Measurements from ENCODE around the gene NR2C2. TPM values are rescaled to one million over a fixed set of nuclear protein-coding genes. Genes with fewer than 3 reads are reported as not detected.
"Not testable (repeated sequence)": the region's sequence is repeated elsewhere in the genome, so short reads cannot be mapped to it uniquely, and the experiment has no call there.

The NR2C2 gene
- total RNA-seq, 8 experiments from 2014 or later: 20.1 to 67.9 (median 32.0) TPM

- no peak overlapping the region for H3K27ac ChIP-seq
- WGBS, 10 experiments: 78 to 100% (median 100%) methylated on average over 1 to 3 of the region's 3 CpGs; no CpG with 5 or more reads in 4 of the 10 experiments
- peak in 1 of 8 experiments; percentile 22 for ATAC-seq (replicated peaks in 6 of 8)
- no peak overlapping the region for H3K4me3 ChIP-seq
- peaks cover 4 to 10% of the 10 kb centered on the region in 2 donors for H3K4me1 ChIP-seq (replicated peaks in 1 of 2)
- in situ Hi-C loops (cut with MboI; ENCODE audit: low pct_unique_long_range_greater_than_20kb in 2 of 9, low sequenced_read_pairs in 9 of 9, unreplicated experiment in 9 of 9): no loop called here
Observed at GRCh38 chr3:14988988-14989394, 41.6 kb downstream of the NR2C2 start.

GRCh38 chr3:14989943-14990779, 42.8 kb downstream of the NR2C2 start:
- in situ Hi-C loops (cut with MboI; ENCODE audit: low pct_unique_long_range_greater_than_20kb in 2 of 9, low sequenced_read_pairs in 9 of 9, unreplicated experiment in 9 of 9): no loop called here
- ATAC-seq (replicated peaks in 6 of 8): peak in 6 of 8 experiments; percentile 18 to 83 (median 56)

GRCh38 chr3:14990780-14991148, 43.4 kb downstream of the NR2C2 start:
- ATAC-seq (replicated peaks in 6 of 8): peak in 3 of 8 experiments; percentile 22 to 82 (median 26)
- Histone ChIP-seq H3K4me1 (replicated peaks in 1 of 2) (peaks cover 4 to 10% of the 10 kb centered on the region in 2 donors), H3K27ac (no peak overlapping the region), H3K4me3 (no peak overlapping the region)
- in situ Hi-C loops (cut with MboI; ENCODE audit: low pct_unique_long_range_greater_than_20kb in 2 of 9, low sequenced_read_pairs in 9 of 9, unreplicated experiment in 9 of 9): no loop called here
- WGBS, 10 experiments: 0 to 100% (median 39%) methylated on average over 1 to 2 of the region's 2 CpGs; no CpG with 5 or more reads in 1 of the 10 experiments

More at GRCh38 chr3:14989943-14990779, 42.8 kb downstream of the NR2C2 start:
- no peak overlapping the region for H3K27ac ChIP-seq
- H3K4me3 ChIP-seq: no peak overlapping the region
- WGBS, 10 experiments: 6 to 88% (median 37%) methylated on average over 1 to 3 of the region's 3 CpGs; no CpG with 5 or more reads in 2 of the 10 experiments
- peaks cover 4 to 10% of the 10 kb centered on the region in 2 donors for H3K4me1 ChIP-seq (replicated peaks in 1 of 2)

- 13 to 100% (median 33%) methylated on average over 1 of the region's 1 CpG; no CpG with 5 or more reads in 2 of the 10 experiments for WGBS, 10 experiments
Observed at GRCh38 chr3:14991151-14991742, 43.9 kb downstream of the NR2C2 start.

GRCh38 chr3:14991818-14992612, 44.6 kb downstream of the NR2C2 start:
- no peak overlapping the region for H3K27ac ChIP-seq
- in situ Hi-C loops (cut with MboI; ENCODE audit: low pct_unique_long_range_greater_than_20kb in 2 of 9, low sequenced_read_pairs in 9 of 9, unreplicated experiment in 9 of 9): no loop called here
- no peak overlapping the region for H3K4me3 ChIP-seq
- peaks cover 4 to 10% of the 10 kb centered on the region in 2 donors for H3K4me1 ChIP-seq (replicated peaks in 1 of 2)
- 77 to 100% (median 100%) methylated on average over 2 to 7 of the region's 7 CpGs; no CpG with 5 or more reads in 1 of the 10 experiments for WGBS, 10 experiments
- ATAC-seq (replicated peaks in 6 of 8): no peak

More at GRCh38 chr3:14991151-14991742, 43.9 kb downstream of the NR2C2 start:
- Histone ChIP-seq H3K4me1 (replicated peaks in 1 of 2) (peaks cover 4 to 10% of the 10 kb centered on the region in 2 donors), H3K4me3 (no peak overlapping the region), H3K27ac (no peak overlapping the region)
- peak in 1 of 8 experiments; percentile 29 for ATAC-seq (replicated peaks in 6 of 8)
- in situ Hi-C loops (cut with MboI; ENCODE audit: low pct_unique_long_range_greater_than_20kb in 2 of 9, low sequenced_read_pairs in 9 of 9, unreplicated experiment in 9 of 9): no loop called here

- in situ Hi-C loops (cut with MboI; ENCODE audit: low pct_unique_long_range_greater_than_20kb in 2 of 9, low sequenced_read_pairs in 9 of 9, unreplicated experiment in 9 of 9): no loop called here
- ATAC-seq (replicated peaks in 6 of 8): no peak
- whole genome bisulfite sequencing, 10 experiments: 57 to 100% (median 100%) methylated on average over 1 of the region's 1 CpG; no CpG with 5 or more reads in 2 of the 10 experiments
Observed at GRCh38 chr3:14997941-14998340, 50.6 kb downstream of the NR2C2 start.

GRCh38 chr3:14999182-14999581, 51.8 kb downstream of the NR2C2 start:
- H3K4me1 ChIP-seq (replicated peaks in 1 of 2); ATAC-seq (replicated peaks in 6 of 8); H3K27ac ChIP-seq; H3K4me3 ChIP-seq; in situ Hi-C loops (cut with MboI; ENCODE audit: low pct_unique_long_range_greater_than_20kb in 2 of 9, low sequenced_read_pairs in 9 of 9, unreplicated experiment in 9 of 9): not testable (repeated sequence)
- 20 to 100% (median 100%) methylated on average over 1 to 4 of the region's 6 CpGs; no CpG with 5 or more reads in 3 of the 10 experiments for WGBS, 10 experiments

More at GRCh38 chr3:14997941-14998340, 50.6 kb downstream of the NR2C2 start:
- no peak overlapping the region for H3K27ac ChIP-seq
- H3K4me1 ChIP-seq (replicated peaks in 1 of 2): no peaks in the 10 kb centered on the region
- H3K4me3 ChIP-seq: no peak overlapping the region

- WGBS, 10 experiments: 0 to 100% (median 95%) methylated on average over 1 to 4 of the region's 4 CpGs
- Histone ChIP-seq H3K27ac (no peak overlapping the region), H3K4me1 (replicated peaks in 1 of 2) (no peaks in the 10 kb centered on the region), H3K4me3 (no peak overlapping the region)
- ATAC-seq (replicated peaks in 6 of 8): peak in 5 of 8 experiments; percentile 16 to 92 (median 44)
- in situ Hi-C loops (cut with MboI; ENCODE audit: low pct_unique_long_range_greater_than_20kb in 2 of 9, low sequenced_read_pairs in 9 of 9, unreplicated experiment in 9 of 9): no loop called here
Observed at GRCh38 chr3:15007681-15008141, 60.3 kb downstream of the NR2C2 start.

GRCh38 chr3:15009167-15009566, 61.8 kb downstream of the NR2C2 start:
- ATAC-seq (replicated peaks in 6 of 8): peak in 3 of 8 experiments; percentile 41 to 99 (median 97)

GRCh38 chr3:15010664-15011063, 63.3 kb downstream of the NR2C2 start:
- in situ Hi-C loops (cut with MboI; ENCODE audit: low pct_unique_long_range_greater_than_20kb in 2 of 9, low sequenced_read_pairs in 9 of 9, unreplicated experiment in 9 of 9): no loop called here
- H3K4me3 ChIP-seq: no peak overlapping the region
- WGBS, 10 experiments: 71 to 100% (median 83%) methylated on average over 1 of the region's 1 CpG; no CpG with 5 or more reads in 5 of the 10 experiments
- ATAC-seq (replicated peaks in 6 of 8): peak in 1 of 8 experiments; percentile 50
- no peak overlapping the region for H3K27ac ChIP-seq
- no peaks in the 10 kb centered on the region for H3K4me1 ChIP-seq (replicated peaks in 1 of 2)

More at GRCh38 chr3:15009167-15009566, 61.8 kb downstream of the NR2C2 start:
- in situ Hi-C loops (cut with MboI; ENCODE audit: low pct_unique_long_range_greater_than_20kb in 2 of 9, low sequenced_read_pairs in 9 of 9, unreplicated experiment in 9 of 9): no loop called here
- Histone ChIP-seq H3K4me1 (replicated peaks in 1 of 2) (no peaks in the 10 kb centered on the region), H3K27ac (no peak overlapping the region), H3K4me3 (no peak overlapping the region)
- 77 to 100% (median 100%) methylated on average over 1 to 5 of the region's 5 CpGs; no CpG with 5 or more reads in 3 of the 10 experiments for WGBS, 10 experiments

GRCh38 chr3:15011174-15011573, 63.8 kb downstream of the NR2C2 start:
- WGBS, 10 experiments: 93 to 100% (median 99%) methylated on average over 1 to 5 of the region's 5 CpGs; no CpG with 5 or more reads in 4 of the 10 experiments
- in situ Hi-C loops (cut with MboI; ENCODE audit: low pct_unique_long_range_greater_than_20kb in 2 of 9, low sequenced_read_pairs in 9 of 9, unreplicated experiment in 9 of 9): no loop called here
- Histone ChIP-seq H3K27ac (no peak overlapping the region), H3K4me3 (no peak overlapping the region), H3K4me1 (replicated peaks in 1 of 2) (no peaks in the 10 kb centered on the region)
- no peak for ATAC-seq (replicated peaks in 6 of 8)

GRCh38 chr3:15014606-15015328, 67.4 kb downstream of the NR2C2 start:
- Histone ChIP-seq H3K4me3 (no peak overlapping the region), H3K27ac (no peak overlapping the region), H3K4me1 (replicated peaks in 1 of 2) (no peaks in the 10 kb centered on the region)
- in situ Hi-C loops (cut with MboI; ENCODE audit: low pct_unique_long_range_greater_than_20kb in 2 of 9, low sequenced_read_pairs in 9 of 9, unreplicated experiment in 9 of 9): no loop called here
- 80 to 100% (median 96%) methylated on average over 1 to 3 of the region's 3 CpGs; no CpG with 5 or more reads in 1 of the 10 experiments for WGBS, 10 experiments
- no peak for ATAC-seq (replicated peaks in 6 of 8)
